Stimulated activated naive B cell treated with anti-CD40 and anti-IgM and Interleukin-4, amounts not matched to agents 10 μg/mL and 1 μg/mL and 100 μg/mL, for 72 hours (primary cell): ENCODE measurements around the gene TNIP3.
"Not testable (repeated sequence)": the region's sequence is repeated elsewhere in the genome, so short reads cannot be mapped to it uniquely, and the experiment has no call there.

Source experiments
- ATAC-seq, 2 donors: fragments of 150-1000 bp; cut with Tn5 transposase; replicated peaks; 2 replicates each; pipeline ENCODE4 v1.10.0; 2021; ENCODE audit warnings: moderate library complexity in 1 of 2
- DNase-seq: peaks from one replicate; pipeline ENCODE4 v3.0.0; 2021
- H3K27ac Mint-ChIP-seq: one replicate; pipeline ENCODE4 v1.8.0; 2022; ENCODE audit warnings: mild to moderate bottlenecking, mixed read lengths
- H3K27me3 Mint-ChIP-seq, 2 donors: one replicate each; pipeline ENCODE4 v1.8.0; 2022; ENCODE audit warnings: mixed read lengths in 2 of 2
- H3K36me3 Mint-ChIP-seq, 2 donors: one replicate each; pipeline ENCODE4 v1.8.0; 2022; ENCODE audit warnings: mixed read lengths in 2 of 2, mild to moderate bottlenecking in 1 of 2
- H3K4me1 Mint-ChIP-seq, 2 donors: one replicate each; pipeline ENCODE4 v1.8.0; 2022; ENCODE audit warnings: mixed read lengths in 2 of 2, mild to moderate bottlenecking in 1 of 2
- H3K4me3 Mint-ChIP-seq, 2 donors: one replicate each; pipeline ENCODE4 v1.8.0; 2022; ENCODE audit warnings: mild to moderate bottlenecking in 2 of 2, mixed read lengths in 2 of 2, moderate library complexity in 1 of 2
- H3K9me3 Mint-ChIP-seq, 2 donors: one replicate each; pipeline ENCODE4 v1.8.0; 2022; ENCODE audit warnings: mixed read lengths in 2 of 2, mild to moderate bottlenecking in 1 of 2

TNIP3 gene

GRCh38 chr4:121164291-121164690 lies at the start of gene TNIP3:
Gene TNIP3, minus strand, starts transcription at chr4:121164321. Its CDS starts 196 bp downstream, at chr4:121164125.
- H3K36me3 Mint-ChIP-seq: no peaks in the 10 kb centered on the region
- peaks cover 4 to 10% of the 10 kb centered on the region in 2 donors for H3K27me3 Mint-ChIP-seq
- H3K4me1 Mint-ChIP-seq: peaks cover 5 to 9% of the 10 kb centered on the region in 2 donors
- no peak for DNase-seq
- no peak within 1 kb of the TSS for H3K27ac Mint-ChIP-seq
- ATAC-seq: no peak
- H3K9me3 Mint-ChIP-seq: peaks cover under 1 to 3% of the 10 kb centered on the region in 2 donors
- no peak within 1 kb of the TSS for H3K4me3 Mint-ChIP-seq

GRCh38 chr4:121212806-121213205 lies 48.7 kb upstream of the TNIP3 start:
- Mint-ChIP-seq H3K27ac (no peak overlapping the region), H3K4me3 (no peak overlapping the region), H3K36me3 (no peaks in the 10 kb centered on the region), H3K27me3 (peaks cover 0 to 8% of the 10 kb centered on the region in 2 donors), H3K4me1 (no peaks in the 10 kb centered on the region), H3K9me3 (peaks cover 0 to 4% of the 10 kb centered on the region in 2 donors)
- no peak for ATAC-seq
- DNase-seq: no peak

- Mint-ChIP-seq H3K9me3 (peaks cover 14 to 16% of the 10 kb centered on the region in 2 donors), H3K36me3 (peaks cover 2 to 4% of the 10 kb centered on the region in 2 donors), H3K4me3 (no peak overlapping the region), H3K4me1 (peaks cover 0 to 4% of the 10 kb centered on the region in 2 donors), H3K27me3 (peaks cover 0 to 9% of the 10 kb centered on the region in 2 donors), H3K27ac (no peak overlapping the region)
- no peak for DNase-seq
- ATAC-seq: no peak
Measured at GRCh38 chr4:121209171-121209570, 45.0 kb upstream of the TNIP3 start.

GRCh38 chr4:121208244-121209007 lies 44.3 kb upstream of the TNIP3 start:
- Mint-ChIP-seq H3K4me3 (no peak overlapping the region), H3K4me1 (peaks cover 0 to 4% of the 10 kb centered on the region in 2 donors), H3K27ac (no peak overlapping the region), H3K36me3 (peaks cover 2 to 4% of the 10 kb centered on the region in 2 donors), H3K9me3 (peaks cover 14 to 16% of the 10 kb centered on the region in 2 donors), H3K27me3 (peaks cover 0 to 9% of the 10 kb centered on the region in 2 donors)
- ATAC-seq (no peak), DNase-seq (no peak)

GRCh38 chr4:121205777-121206176 lies 41.7 kb upstream of the TNIP3 start:
- H3K4me3 Mint-ChIP-seq, H3K27ac Mint-ChIP-seq, H3K4me1 Mint-ChIP-seq, H3K27me3 Mint-ChIP-seq, H3K36me3 Mint-ChIP-seq, DNase-seq: not testable (repeated sequence)
- H3K9me3 Mint-ChIP-seq: peaks cover 14 to 17% of the 10 kb centered on the region in 2 donors
- ATAC-seq: peak; percentile 31 to 56

- Mint-ChIP-seq H3K4me1 (peaks cover 12 to 14% of the 10 kb centered on the region in 2 donors), H3K4me3 (peak overlapping the region in 1 of 2 donors; percentile 0), H3K9me3 (peaks cover 12 to 13% of the 10 kb centered on the region in 2 donors), H3K27ac (peak overlapping the region; percentile 10), H3K36me3 (peaks cover 0 to 4% of the 10 kb centered on the region in 2 donors), H3K27me3 (no peaks in the 10 kb centered on the region)
- ATAC-seq: peak; percentile 82 to 85
- peak; percentile 15 for DNase-seq
Measured at GRCh38 chr4:121200795-121201472, 36.8 kb upstream of the TNIP3 start.

- no peak overlapping the region for H3K27ac Mint-ChIP-seq
- no peak overlapping the region for H3K4me3 Mint-ChIP-seq
- peak; percentile 59 to 75 for ATAC-seq
- peaks cover 3 to 4% of the 10 kb centered on the region in 2 donors for H3K9me3 Mint-ChIP-seq
- H3K36me3 Mint-ChIP-seq: peaks cover 0 to 2% of the 10 kb centered on the region in 2 donors
- peaks cover 11 to 12% of the 10 kb centered on the region in 2 donors for H3K4me1 Mint-ChIP-seq
- H3K27me3 Mint-ChIP-seq: no peaks in the 10 kb centered on the region
- DNase-seq: peak; percentile 15
Measured at GRCh38 chr4:121199742-121200561, 35.8 kb upstream of the TNIP3 start.

- no peak overlapping the region for H3K4me3 Mint-ChIP-seq
- no peaks in the 10 kb centered on the region for H3K36me3 Mint-ChIP-seq
- no peaks in the 10 kb centered on the region for H3K27me3 Mint-ChIP-seq
- peaks cover 0 to 2% of the 10 kb centered on the region in 2 donors for H3K9me3 Mint-ChIP-seq
- DNase-seq (no peak), ATAC-seq (no peak)
- H3K4me1 Mint-ChIP-seq: peaks cover 11 to 12% of the 10 kb centered on the region in 2 donors
- H3K27ac Mint-ChIP-seq: no peak overlapping the region
Measured at GRCh38 chr4:121198251-121198650, 34.1 kb upstream of the TNIP3 start.

- Mint-ChIP-seq H3K27ac (no peak overlapping the region), H3K9me3 (no peaks in the 10 kb centered on the region), H3K4me3 (no peak overlapping the region), H3K36me3 (no peaks in the 10 kb centered on the region), H3K4me1 (peaks cover 7% of the 10 kb centered on the region in 2 donors), H3K27me3 (no peaks in the 10 kb centered on the region)
- DNase-seq: no peak
- ATAC-seq: no peak
Measured at GRCh38 chr4:121195649-121196048, 31.5 kb upstream of the TNIP3 start.

GRCh38 chr4:121192480-121192879 lies 28.4 kb upstream of the TNIP3 start:
- DNase-seq: no peak
- H3K9me3 Mint-ChIP-seq: no peaks in the 10 kb centered on the region
- no peaks in the 10 kb centered on the region for H3K4me1 Mint-ChIP-seq
- no peak overlapping the region for H3K4me3 Mint-ChIP-seq
- peak in 1 of 2 donors; percentile 38 for ATAC-seq
- H3K36me3 Mint-ChIP-seq: no peaks in the 10 kb centered on the region
- H3K27ac Mint-ChIP-seq: no peak overlapping the region
- H3K27me3 Mint-ChIP-seq: peaks cover 0 to 8% of the 10 kb centered on the region in 2 donors

GRCh38 chr4:121192013-121192412 lies 27.9 kb upstream of the TNIP3 start:
- DNase-seq: no peak
- Mint-ChIP-seq H3K9me3 (no peaks in the 10 kb centered on the region), H3K4me1 (no peaks in the 10 kb centered on the region), H3K4me3 (no peak overlapping the region), H3K27ac (no peak overlapping the region), H3K27me3 (peaks cover 3 to 12% of the 10 kb centered on the region in 2 donors), H3K36me3 (no peaks in the 10 kb centered on the region)
- ATAC-seq: no peak

- no peaks in the 10 kb centered on the region for H3K9me3 Mint-ChIP-seq
- no peaks in the 10 kb centered on the region for H3K4me1 Mint-ChIP-seq
- no peaks in the 10 kb centered on the region for H3K36me3 Mint-ChIP-seq
- no peak overlapping the region for H3K4me3 Mint-ChIP-seq
- no peak overlapping the region for H3K27ac Mint-ChIP-seq
- peaks cover 3 to 13% of the 10 kb centered on the region in 2 donors for H3K27me3 Mint-ChIP-seq
- ATAC-seq: no peak
- no peak for DNase-seq
Measured at GRCh38 chr4:121191361-121191760, 27.2 kb upstream of the TNIP3 start.

GRCh38 chr4:121190389-121190788 lies 26.3 kb upstream of the TNIP3 start:
- H3K27ac Mint-ChIP-seq: no peak overlapping the region

More at GRCh38 chr4:121190389-121190788, 26.3 kb upstream of the TNIP3 start:
- Mint-ChIP-seq H3K4me1 (peaks cover 4 to 6% of the 10 kb centered on the region in 2 donors), H3K9me3 (no peaks in the 10 kb centered on the region), H3K36me3 (no peaks in the 10 kb centered on the region), H3K4me3 (no peak overlapping the region), H3K27me3 (peaks cover 3 to 13% of the 10 kb centered on the region in 2 donors)
- DNase-seq: no peak
- ATAC-seq: no peak
